Spleen (tissue), 13 donors: ENCODE results near the gene CENPM. TPM values are rescaled to one million over a fixed set of nuclear protein-coding genes. Genes with fewer than 3 reads are reported as not detected.

Source experiments
- DNase-seq: peaks from one replicate; pipeline ENCODE4 v3.0.0-alpha.2; 2020
- H3K27ac ChIP-seq, 8 donors: fragments of 200-600 bp; sonication (generic) in 7 of 8; 1 replicate in 4 of 8; 2 replicates in 4 of 8; pipeline versions ENCODE4 v1.5.0 to v1.8.0; 2016 to 2021; ENCODE audit warnings: inconsistent platforms in 4 of 8, mild to moderate bottlenecking in 4 of 8, moderate library complexity in 1 of 8
- H3K27me3 ChIP-seq, 7 donors: fragments of 200-600 bp; sonication (generic) in 6 of 7; replicated peaks in 1 of 7; 1 replicate in 4 of 7; 2 replicates in 3 of 7; pipeline versions ENCODE4 v1.5.0 to v1.8.0; 2016 to 2021; ENCODE audit warnings: inconsistent platforms in 3 of 7, mild to moderate bottlenecking in 1 of 7
- H3K36me3 ChIP-seq, 6 donors: fragments of 200-600 bp; sonication (generic) in 5 of 6; 1 replicate in 4 of 6; 2 replicates in 2 of 6; pipeline versions ENCODE4 v1.5.0 to v1.8.0; 2016 to 2021; ENCODE audit warnings: inconsistent platforms in 2 of 6
- H3K4me1 ChIP-seq, 6 donors: fragments of 200-600 bp; sonication (generic) in 5 of 6; 1 replicate in 3 of 6; 2 replicates in 3 of 6; pipeline versions ENCODE4 v1.5.0 to v1.8.0; 2016 to 2021; ENCODE audit warnings: inconsistent platforms in 3 of 6
- H3K4me3 ChIP-seq, 8 donors: fragments of 200-600 bp; sonication (generic) in 7 of 8; 1 replicate in 4 of 8; 2 replicates in 4 of 8; pipeline versions ENCODE4 v1.5.0 to v1.8.0; 2016 to 2021; ENCODE audit warnings: inconsistent platforms in 4 of 8, mild to moderate bottlenecking in 4 of 8, moderate library complexity in 2 of 8
- H3K9me3 ChIP-seq, 8 donors: fragments of 200-600 bp; sonication (generic) in 7 of 8; 1 replicate in 4 of 8; 2 replicates in 4 of 8; pipeline versions ENCODE4 v1.5.0 to v1.8.0; 2016 to 2021; ENCODE audit warnings: inconsistent platforms in 4 of 8
- CTCF ChIP-seq, 11 experiments: fragments of 200-600 bp in 7 of 11; fragments of 450-650 bp in 4 of 11; sonication (generic) in 4 of 11; IDR thresholded peaks in 8 of 11; conservative IDR thresholded peaks in 3 of 11; 1 replicate in 7 of 11; 2 replicates in 4 of 11; pipeline versions ENCODE4 v1.4.0 to v1.8.0; 2016 to 2021; ENCODE audit warnings: antibody characterized with exemption in 11 of 11, inconsistent platforms in 4 of 11, mild to moderate bottlenecking in 1 of 11
- POLR2A ChIP-seq, 3 donors: fragments of 450-650 bp; IDR thresholded peaks; one replicate each; pipeline ENCODE4 v1.5.1; 2017; ENCODE audit warnings: antibody characterized with exemption in 3 of 3, mild to moderate bottlenecking in 1 of 3
- POLR2AphosphoS5 ChIP-seq, 3 donors: sonication (generic); formaldehyde crosslinking; IDR thresholded peaks; one replicate each; pipeline ENCODE4 v1.5.1; 2017; ENCODE audit warnings: antibody characterized with exemption in 3 of 3
- WGBS, 5 donors: extraction: QIAGEN DNeasy Blood & Tissue Kit in 3 of 5; methylation state at CpG; one replicate each; pipeline versions ENCODE4 v1.1.5 to v1.1.7; 2013 to 2018; 5-methylcytosine and 5-hydroxymethylcytosine counted together
- intact Hi-C: fragments of 100-400 bp; cut with DNase I; formaldehyde crosslinking; loops from one replicate; pipeline ENCODE4 v1.15.0; 2023; ENCODE audit warnings: low total_unique reads
- long read RNA-seq, 2 donors: transcript quantifications; one replicate each; lab custom pipeline, GENCODE V29; 2026
- polyA plus RNA-seq, 3 donors: library from polyadenylated mRNA; stranded (reverse); fragments of 200-250 nt; gene quantifications; one replicate each; pipeline ENCODE4 v1.2.1, GENCODE V29; 2013
- total RNA-seq, 7 donors: library from RNA; depleted of rRNA in 3 of 7; stranded (reverse); fragments of >200 nt in 3 of 7; fragmentation: NEBNext Ultra II Directional in 4 of 7; extraction: Animal tissue kit (Norgen Biotek cat#: 25700) in 4 of 7; gene quantifications; one replicate each; pipeline versions ENCODE4 v1.1.0 to v1.2.1, GENCODE V29; 2016 to 2021
- donor health status: healthy with polysubstance abuse.
- donor health status: DM: no; HTN: no; CAD: no; lungs with moderate emphysema.
- donor health status: DM: no; HTN: no; CAD: no.
- donor health status: Bipolar disorder and iron deficiency.
- donor health status: healthy.
- donor health status: DM: no; HTN: no; CAD: no.
- donor health status: DM: yes; HTN: yes; CAD: no.

CENPM gene
- total RNA-seq (10 to 100 TPM in 4 of 7 donors, 1 to 10 TPM in 3; 3.3 to 20.9 (median 10.1) TPM), polyA plus RNA-seq (10 to 100 TPM; 14.4 to 63.1 (median 24.7) TPM)
- long read RNA-seq, donor 1, transcript CENPM-201 (6 exons, 966 nt): major isoform, 16 of 17 reads
- long read RNA-seq, donor 1, partial matches to known transcripts: 0 of 17 reads
- long read RNA-seq, donor 1, other reads (novel, unspliced or antisense): 0 of 17 reads
- long read RNA-seq, donor 2, partial matches to known transcripts: 0 of 5 reads
- long read RNA-seq, donor 2, other reads (novel, unspliced or antisense): 0 of 5 reads

DNA sequence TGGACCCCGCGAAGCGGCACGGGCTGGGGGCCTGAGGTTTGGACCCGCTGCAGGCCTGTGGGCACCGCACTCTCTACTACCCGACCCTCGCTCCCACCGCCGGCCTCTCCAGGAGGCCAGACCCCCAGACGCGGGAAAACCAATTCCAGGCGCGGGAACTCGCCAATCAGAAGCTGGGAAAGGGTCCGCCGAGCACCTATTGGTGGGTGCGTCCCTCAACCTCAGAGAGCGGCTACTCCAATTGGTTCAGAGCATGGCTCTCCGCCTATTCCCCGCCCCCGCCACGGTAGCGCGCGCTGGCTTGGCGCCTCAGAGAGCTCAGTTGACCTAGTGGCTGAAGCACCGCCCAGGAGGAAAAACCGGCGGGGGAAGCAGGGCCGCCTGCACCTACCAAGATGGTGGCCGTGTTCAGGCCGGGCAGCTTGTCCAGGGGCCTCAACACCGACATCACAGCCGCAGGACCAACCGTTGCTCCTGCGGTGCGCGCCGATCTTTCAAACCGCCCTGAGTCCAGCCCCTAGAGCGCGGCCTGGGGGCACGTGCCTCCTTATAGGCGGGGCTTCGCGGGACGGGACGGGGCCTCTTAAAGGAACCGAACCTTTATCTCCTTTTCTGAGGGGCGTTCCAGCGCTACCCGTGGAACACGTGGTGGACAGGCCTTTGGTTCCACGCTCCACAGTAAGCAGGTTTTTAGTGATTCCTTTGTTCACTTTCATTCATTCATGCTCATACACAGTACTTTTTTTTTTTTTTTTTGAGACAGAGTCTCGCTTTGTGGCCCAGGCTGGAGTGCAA, at the start of gene CENPM:
Gene CENPM (minus strand): TSS at position 524 of the 795 bp plus-strand sequence. CDS start 76 bp downstream, at position 448.
- H3K4me3 ChIP-seq: peak within 1 kb of the TSS; percentile 53 to 96 (median 82)
- TF ChIP-seq POLR2A (IDR thresholded peaks at IDR 0.05) (no peak), POLR2AphosphoS5 (IDR thresholded peaks at IDR 0.05) (peak in 2 of 3 donors; percentile 71 to 78), CTCF (IDR thresholded peaks at IDR 0.05 in 8 of 11, conservative IDR thresholded peaks at IDR 0.05 in 3 of 11) (peak in 2 of 11 experiments; percentile 17 to 30)
- H3K36me3 ChIP-seq: peaks cover 0 to 4% (median 0%) of the 10 kb centered on the region in 6 donors
- H3K27me3 ChIP-seq: peaks cover 0 to 10% (median 0%) of the 10 kb centered on the region in 7 donors
- peak; percentile 97 for DNase-seq
- 2 to 4% (median 2%) methylated on average over 21 to 56 of the region's 56 CpGs for WGBS, 5 donors
- H3K27ac ChIP-seq: peak within 1 kb of the TSS in 7 of 8 donors; percentile 17 to 70 (median 59)
- intact Hi-C loops: no loop called here
- H3K4me1 ChIP-seq: peaks cover 13 to 44% (median 22%) of the 10 kb centered on the region in 6 donors
- no peaks in the 10 kb centered on the region for H3K9me3 ChIP-seq

DNA sequence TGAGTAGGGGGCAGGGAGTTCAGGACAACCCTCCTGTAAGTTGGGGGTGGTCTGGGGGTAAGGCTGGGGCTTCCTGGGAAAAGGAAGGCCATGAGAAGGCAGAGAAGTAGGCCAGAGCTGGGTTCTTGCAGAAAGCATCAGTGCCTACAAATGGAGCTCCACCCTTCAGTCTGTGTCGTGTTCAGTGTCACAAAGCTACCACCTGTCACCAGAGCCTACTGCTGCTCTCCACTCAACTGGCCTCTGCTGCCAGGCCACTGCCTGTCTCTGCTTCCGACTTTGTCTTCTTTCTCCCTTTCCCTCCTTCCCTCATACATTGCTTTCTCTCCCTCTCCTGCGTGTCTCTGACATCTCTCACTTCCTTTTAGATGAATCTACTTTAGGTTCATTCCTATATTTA, 48.3 kb upstream of the CENPM start:
- Histone ChIP-seq H3K4me3 (no peak overlapping the region), H3K36me3 (no peaks in the 10 kb centered on the region), H3K27me3 (peaks cover 0 to 8% (median 0%) of the 10 kb centered on the region in 7 donors), H3K9me3 (no peaks in the 10 kb centered on the region), H3K4me1 (peaks cover 4 to 19% (median 10%) of the 10 kb centered on the region in 6 donors), H3K27ac (no peak overlapping the region)
- no peak for TF ChIP-seq CTCF (IDR thresholded peaks at IDR 0.05 in 8 of 11, conservative IDR thresholded peaks at IDR 0.05 in 3 of 11)
- intact Hi-C loops: no loop called here
- 57 to 73% (median 65%) methylated on average over 3 of the region's 3 CpGs for WGBS, 5 donors
- no peak for DNase-seq

- H3K27ac ChIP-seq: no peak overlapping the region
- 85 to 95% (median 93%) methylated on average over 5 of the region's 5 CpGs for WGBS, 5 donors
- no peaks in the 10 kb centered on the region for H3K9me3 ChIP-seq
- intact Hi-C loops: no loop called here
- H3K27me3 ChIP-seq: peaks cover 0 to 6% (median 0%) of the 10 kb centered on the region in 7 donors
- H3K36me3 ChIP-seq: no peaks in the 10 kb centered on the region
- no peaks in the 10 kb centered on the region for H3K4me1 ChIP-seq
- TF ChIP-seq CTCF (IDR thresholded peaks at IDR 0.05 in 8 of 11, conservative IDR thresholded peaks at IDR 0.05 in 3 of 11): no peak
- no peak for TF ChIP-seq POLR2A (IDR thresholded peaks at IDR 0.05)
- TF ChIP-seq POLR2AphosphoS5 (IDR thresholded peaks at IDR 0.05): no peak
- H3K4me3 ChIP-seq: no peak overlapping the region
- peak; percentile 15 for DNase-seq
These were observed 45.5 kb upstream of the CENPM start for GRCh38 chr22:41992496-41992895.

- TF ChIP-seq CTCF (IDR thresholded peaks at IDR 0.05 in 8 of 11, conservative IDR thresholded peaks at IDR 0.05 in 3 of 11): no peak
- no peak for TF ChIP-seq POLR2AphosphoS5 (IDR thresholded peaks at IDR 0.05)
- no peak for TF ChIP-seq POLR2A (IDR thresholded peaks at IDR 0.05)
- Histone ChIP-seq H3K9me3 (no peaks in the 10 kb centered on the region), H3K36me3 (no peaks in the 10 kb centered on the region), H3K4me1 (no peaks in the 10 kb centered on the region), H3K27me3 (peaks cover 0 to 6% (median 0%) of the 10 kb centered on the region in 7 donors), H3K27ac (no peak overlapping the region), H3K4me3 (no peak overlapping the region)
- DNase-seq: peak; percentile 37
- WGBS, 5 donors: 86 to 92% (median 87%) methylated on average over 7 of the region's 7 CpGs
- intact Hi-C loops: no loop called here
These were observed 44.2 kb upstream of the CENPM start for GRCh38 chr22:41991111-41991510.
